AG10803 (cell line): ENCODE results near the gene KCNH1.
A peak's percentile ranks its signal among the peaks of the same experiment; 100 is the strongest.

Experiments used
- DNase-seq: peaks from one replicate; pipeline ENCODE4 v3.0.0; 2010; ENCODE audit warnings: low read depth
- H3K4me3 ChIP-seq: 2 replicates; pipeline ENCODE4 v1.5.1; 2011; ENCODE audit warnings: mild to moderate bottlenecking, low read length, control low read depth
- CTCF ChIP-seq: conservative IDR thresholded peaks from 2 replicates; pipeline ENCODE4 v1.5.1; 2011; ENCODE audit warnings: mild to moderate bottlenecking, low read length, control low read depth, inconsistent platforms

KCNH1 gene

DNA sequence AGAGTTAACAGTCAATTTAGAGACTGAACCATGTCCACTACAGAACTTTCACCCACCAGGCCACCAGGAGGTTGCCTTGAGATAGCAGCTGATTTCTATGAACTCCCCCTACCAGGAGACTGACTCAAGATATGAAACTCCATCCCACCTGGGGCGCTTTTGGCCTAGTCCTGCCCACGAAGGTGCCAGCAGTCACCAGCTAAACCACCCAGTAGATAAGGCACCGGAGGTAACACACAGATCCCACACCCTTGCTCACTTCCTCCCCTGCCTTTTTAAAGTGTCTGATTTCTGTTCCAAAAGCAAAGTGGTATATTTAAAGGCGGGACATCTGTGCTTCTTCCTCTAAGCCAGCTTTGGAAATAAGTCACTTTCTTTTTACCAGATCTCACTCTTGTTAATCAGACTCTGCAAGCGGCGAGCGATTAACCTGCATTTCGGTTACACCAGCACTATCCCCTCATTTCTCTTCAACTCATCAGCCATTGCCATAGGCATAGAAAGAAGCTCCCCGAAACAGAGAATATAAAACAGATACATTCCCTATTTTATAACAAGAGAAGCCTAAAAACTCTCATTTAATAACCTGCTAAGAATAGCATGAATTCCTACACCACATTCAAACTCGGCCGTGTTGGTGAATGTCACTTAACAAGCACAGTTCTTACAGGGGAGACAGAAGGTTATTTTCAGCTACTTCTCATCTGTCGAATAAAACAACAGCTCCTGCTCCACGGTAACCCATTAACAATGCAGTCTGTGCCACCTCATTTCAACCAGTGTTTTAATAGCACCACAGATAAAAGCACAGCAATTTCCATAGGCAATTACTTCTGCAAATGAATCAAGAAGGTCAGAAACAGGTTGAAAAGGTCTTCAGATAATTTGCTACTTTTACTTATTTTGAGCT, 318.1 kb downstream of the KCNH1 start:
- no peak overlapping the region for H3K4me3 ChIP-seq
- DNase-seq, result no peak
- TF ChIP-seq CTCF, result no peak

GRCh38 chr1:210814382-210815123, 319.4 kb downstream of the KCNH1 start:
- DNase-seq, result no peak
- TF ChIP-seq CTCF, result no peak
- no peak overlapping the region for H3K4me3 ChIP-seq

- no peak for DNase-seq
- no peak overlapping the region for H3K4me3 ChIP-seq
- TF ChIP-seq CTCF, result no peak
Measured at GRCh38 chr1:210801501-210801900, 332.4 kb downstream of the KCNH1 start.

- peak; percentile 25 for DNase-seq
- H3K4me3 ChIP-seq, result no peak overlapping the region
- no peak for TF ChIP-seq CTCF
Measured at GRCh38 chr1:210800756-210801155, 333.2 kb downstream of the KCNH1 start.

DNA sequence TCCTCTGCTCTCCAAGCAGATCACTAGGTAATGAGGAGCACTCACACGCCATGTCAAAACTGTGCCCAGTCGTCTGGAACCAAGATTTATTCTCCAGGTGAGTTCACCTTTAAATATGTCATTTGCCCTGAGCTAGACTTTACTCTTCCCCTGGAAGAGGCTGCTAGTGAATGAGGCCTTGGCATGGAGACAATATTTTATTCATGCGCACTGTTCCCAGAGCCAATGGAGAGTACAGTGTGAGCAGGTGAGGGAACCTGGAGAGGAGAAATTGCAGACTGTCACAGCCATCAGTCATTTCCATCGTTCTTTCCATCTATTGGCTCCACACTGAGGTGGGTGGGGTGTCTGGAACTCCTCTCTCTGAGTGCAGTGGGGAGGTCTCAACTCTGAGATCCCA, 333.6 kb downstream of the KCNH1 start:
- no peak for DNase-seq
- no peak overlapping the region for H3K4me3 ChIP-seq
- no peak for TF ChIP-seq CTCF

DNA sequence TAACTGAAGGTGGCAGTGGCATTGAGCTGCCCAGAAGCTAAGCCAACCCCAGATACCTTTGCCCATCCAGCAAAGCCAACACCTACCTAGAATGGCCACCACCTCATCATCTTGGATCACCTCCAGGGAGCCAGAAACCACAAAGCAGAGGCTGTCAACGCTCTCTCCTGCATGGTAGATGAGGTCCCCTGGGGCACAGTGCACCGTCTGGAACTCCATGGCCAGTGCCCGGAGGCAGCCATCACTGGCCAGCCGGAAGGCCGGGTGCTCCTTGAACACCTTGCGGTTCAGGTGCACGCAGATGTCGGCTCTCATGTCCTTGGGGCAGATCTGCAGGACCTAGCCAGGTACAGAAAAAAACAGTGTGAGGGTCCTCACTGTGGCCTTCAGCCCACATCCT, 336.5 kb downstream of the KCNH1 start:
- no peak for TF ChIP-seq CTCF
- no peak overlapping the region for H3K4me3 ChIP-seq
- no peak for DNase-seq

DNA sequence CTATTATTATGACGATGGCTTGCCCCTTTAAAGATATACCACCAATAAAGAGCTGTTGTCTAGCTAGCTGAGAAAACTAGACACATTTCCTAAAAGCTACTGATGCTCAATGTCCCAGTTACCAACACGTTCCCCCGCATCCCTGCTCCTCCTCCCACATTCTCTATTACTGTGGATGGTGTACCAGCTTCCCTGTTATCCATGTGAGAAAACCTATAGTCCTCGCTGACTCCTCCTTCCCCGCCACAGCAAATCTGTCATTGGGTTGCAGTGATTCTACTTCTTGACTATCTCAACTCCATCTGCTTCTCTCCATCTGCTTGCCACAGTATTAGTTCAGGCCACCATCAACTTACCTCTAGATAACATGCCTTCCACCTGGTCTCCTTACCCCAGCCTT, 337.5 kb downstream of the KCNH1 start:
- TF ChIP-seq CTCF, result no peak
- DNase-seq, result no peak

More for the DNA sequence above, 337.5 kb downstream of the KCNH1 start:
- no peak overlapping the region for H3K4me3 ChIP-seq
